HEK293 (cell line): ENCODE measurements around the gene MORC1.

Experiments used
- CTCF ChIA-PET: fragments of 350-600 bp; formaldehyde crosslinking; extraction: SDS; loops from one replicate; lab custom pipeline; 2021; ENCODE audit warnings: antibody characterized with exemption; lab: Yijun Ruan, JAX
- POLR2A ChIA-PET: fragments of 300-600 bp; formaldehyde crosslinking; extraction: SDS; loops from one replicate; lab custom pipeline; 2020; ENCODE audit warnings: antibody characterized with exemption, inconsistent platforms; lab: Yijun Ruan, JAX
- H3K27ac ChIP-seq: fragments of 200-500 bp; sonication (Bioruptor generic); 2 replicates; pipeline ENCODE4 v1.5.1; 2014; ENCODE audit warnings: low read depth, low read length, control low read depth, inconsistent platforms; ENCODE audit errors: extremely low read depth
- H3K36me3 ChIP-seq, 2 experiments: fragments of 200-500 bp in 1 of 2; sonication (Bioruptor generic) in 1 of 2; 1 replicate in 1 of 2; 2 replicates in 1 of 2; pipeline ENCODE4 v1.5.1; 2014 to 2017; ENCODE audit warnings: inconsistent platforms in 2 of 2, low read length in 2 of 2; ENCODE audit not compliant: control insufficient read depth in 2 of 2, insufficient read depth in 1 of 2
- H3K4me1 ChIP-seq: fragments of 200-500 bp; sonication (Bioruptor generic); 2 replicates; pipeline ENCODE4 v1.5.1; 2014; ENCODE audit warnings: mild to moderate bottlenecking, low read length, inconsistent platforms; ENCODE audit not compliant: control insufficient read depth, insufficient read depth
- H3K4me3 ChIP-seq: 2 replicates; pipeline ENCODE4 v1.5.1; 2011; ENCODE audit warnings: low read depth, mild to moderate bottlenecking, control low read depth, low read length, moderate library complexity
- H3K9me3 ChIP-seq: fragments of 200-500 bp; sonication (Bioruptor generic); 2 replicates; pipeline ENCODE4 v1.5.1; 2014; ENCODE audit warnings: low read depth, low read length, inconsistent platforms; ENCODE audit not compliant: control insufficient read depth, insufficient read depth
- BCL11B ChIP-seq: fragments of 450-650 bp; formaldehyde crosslinking; IDR thresholded peaks from 2 replicates; pipeline ENCODE4 v1.5.1; 2016; ENCODE audit warnings: low read depth, missing biosample characterization, missing genetic modification characterization
- GLIS1 ChIP-seq: fragments of 450-650 bp; formaldehyde crosslinking; IDR thresholded peaks from 2 replicates; pipeline ENCODE4 v1.5.1; 2016; ENCODE audit warnings: missing biosample characterization, missing genetic modification characterization
- MYNN ChIP-seq: fragments of 450-650 bp; formaldehyde crosslinking; IDR thresholded peaks from 2 replicates; pipeline ENCODE4 v1.5.1; 2016; ENCODE audit warnings: missing biosample characterization, missing genetic modification characterization, borderline replicate concordance
- MZF1 ChIP-seq: fragments of 450-650 bp; formaldehyde crosslinking; IDR thresholded peaks from 2 replicates; pipeline ENCODE4 v1.5.1; 2017; ENCODE audit warnings: missing biosample characterization, missing genetic modification characterization, borderline replicate concordance
- PRDM1 ChIP-seq: fragments of 450-650 bp; formaldehyde crosslinking; IDR thresholded peaks from 2 replicates; pipeline ENCODE4; 2016; ENCODE audit warnings: missing biosample characterization, missing genetic modification characterization
- REPIN1 ChIP-seq: fragments of 450-650 bp; formaldehyde crosslinking; IDR thresholded peaks from 2 replicates; pipeline ENCODE4 v1.5.1; 2017; ENCODE audit warnings: missing biosample characterization, missing genetic modification characterization, low read depth
- SP3 ChIP-seq: fragments of 450-650 bp; formaldehyde crosslinking; IDR thresholded peaks from 2 replicates; pipeline ENCODE4 v1.5.1; 2016; ENCODE audit warnings: missing biosample characterization, missing genetic modification characterization
- YY1 ChIP-seq: fragments of 450-650 bp; formaldehyde crosslinking; IDR thresholded peaks from 2 replicates; pipeline ENCODE4 v1.5.1; 2018; ENCODE audit warnings: missing biosample characterization, missing genetic modification characterization
- ZBTB21 ChIP-seq: fragments of 450-650 bp; formaldehyde crosslinking; IDR thresholded peaks from 2 replicates; pipeline ENCODE4 v1.5.1; 2017; ENCODE audit warnings: missing biosample characterization, missing genetic modification characterization
- ZFP3 ChIP-seq: fragments of 450-650 bp; formaldehyde crosslinking; IDR thresholded peaks from 2 replicates; pipeline ENCODE4 v1.5.1; 2016; ENCODE audit warnings: low read depth, missing biosample characterization, missing genetic modification characterization
- ZNF121 ChIP-seq: fragments of 450-650 bp; formaldehyde crosslinking; IDR thresholded peaks from 2 replicates; pipeline ENCODE4 v1.5.1; 2016; ENCODE audit warnings: missing biosample characterization, missing genetic modification characterization
- ZNF146 ChIP-seq: fragments of 450-650 bp; formaldehyde crosslinking; IDR thresholded peaks from 2 replicates; pipeline ENCODE4 v1.5.1; 2016; ENCODE audit warnings: missing biosample characterization, missing genetic modification characterization
- ZNF214 ChIP-seq: fragments of 450-650 bp; formaldehyde crosslinking; IDR thresholded peaks from 2 replicates; pipeline ENCODE4 v1.5.1; 2017; ENCODE audit warnings: missing biosample characterization, mild to moderate bottlenecking, missing genetic modification characterization, borderline replicate concordance
- ZNF366 ChIP-seq: fragments of 450-650 bp; formaldehyde crosslinking; conservative IDR thresholded peaks from 2 replicates; pipeline ENCODE4 v1.5.1; 2016; ENCODE audit warnings: missing biosample characterization, missing genetic modification characterization
- ZNF433 ChIP-seq: fragments of 450-650 bp; formaldehyde crosslinking; IDR thresholded peaks from 2 replicates; pipeline ENCODE4 v1.5.1; 2016; ENCODE audit warnings: missing biosample characterization, missing genetic modification characterization, low read depth
- ZNF549 ChIP-seq: fragments of 450-650 bp; IDR thresholded peaks from 2 replicates; pipeline ENCODE4 v1.5.1; 2018; ENCODE audit warnings: missing biosample characterization, missing genetic modification characterization, mild to moderate bottlenecking, inconsistent platforms, moderate library complexity
- ZNF596 ChIP-seq: fragments of 450-650 bp; IDR thresholded peaks from 2 replicates; pipeline ENCODE4 v1.5.0; 2018; ENCODE audit warnings: missing biosample characterization, mild to moderate bottlenecking, missing genetic modification characterization, moderate library complexity
- ZNF621 ChIP-seq: fragments of 450-650 bp; formaldehyde crosslinking; IDR thresholded peaks from 2 replicates; pipeline ENCODE4 v1.5.1; 2017; ENCODE audit warnings: missing biosample characterization, missing genetic modification characterization
- ZNF670 ChIP-seq: fragments of 450-650 bp; formaldehyde crosslinking; IDR thresholded peaks from 2 replicates; pipeline ENCODE4 v1.5.1; 2016; ENCODE audit warnings: missing biosample characterization, missing genetic modification characterization, low read depth
- ZNF843 ChIP-seq: fragments of 450-650 bp; formaldehyde crosslinking; IDR thresholded peaks from 2 replicates; pipeline ENCODE4 v1.5.1; 2016; ENCODE audit warnings: missing biosample characterization, missing genetic modification characterization
- TF ChIP-seq, protein P1 (sequence below): fragments of 450-650 bp; formaldehyde crosslinking; IDR thresholded peaks from 2 replicates; pipeline ENCODE4 v1.5.1; 2017; ENCODE audit warnings: missing biosample characterization, mild to moderate bottlenecking, missing genetic modification characterization, moderate library complexity
- TF ChIP-seq, protein P2 (sequence below): fragments of 450-650 bp; formaldehyde crosslinking; IDR thresholded peaks from 2 replicates; pipeline ENCODE4 v1.5.1; 2016; ENCODE audit warnings: missing biosample characterization, missing genetic modification characterization
- TF ChIP-seq, protein P3 (sequence below): IDR thresholded peaks from 2 replicates; pipeline ENCODE4 v1.6.1; 2011; ENCODE audit warnings: mild to moderate bottlenecking, low read depth, low read length, borderline replicate concordance
- TF ChIP-seq, protein P4 (sequence below): sonication (generic); formaldehyde crosslinking; IDR thresholded peaks from 2 replicates; pipeline ENCODE4 v1.8.1; 2022; ENCODE audit warnings: mild to moderate bottlenecking, moderate library complexity, missing genetic modification reagents

MORC1 gene

DNA sequence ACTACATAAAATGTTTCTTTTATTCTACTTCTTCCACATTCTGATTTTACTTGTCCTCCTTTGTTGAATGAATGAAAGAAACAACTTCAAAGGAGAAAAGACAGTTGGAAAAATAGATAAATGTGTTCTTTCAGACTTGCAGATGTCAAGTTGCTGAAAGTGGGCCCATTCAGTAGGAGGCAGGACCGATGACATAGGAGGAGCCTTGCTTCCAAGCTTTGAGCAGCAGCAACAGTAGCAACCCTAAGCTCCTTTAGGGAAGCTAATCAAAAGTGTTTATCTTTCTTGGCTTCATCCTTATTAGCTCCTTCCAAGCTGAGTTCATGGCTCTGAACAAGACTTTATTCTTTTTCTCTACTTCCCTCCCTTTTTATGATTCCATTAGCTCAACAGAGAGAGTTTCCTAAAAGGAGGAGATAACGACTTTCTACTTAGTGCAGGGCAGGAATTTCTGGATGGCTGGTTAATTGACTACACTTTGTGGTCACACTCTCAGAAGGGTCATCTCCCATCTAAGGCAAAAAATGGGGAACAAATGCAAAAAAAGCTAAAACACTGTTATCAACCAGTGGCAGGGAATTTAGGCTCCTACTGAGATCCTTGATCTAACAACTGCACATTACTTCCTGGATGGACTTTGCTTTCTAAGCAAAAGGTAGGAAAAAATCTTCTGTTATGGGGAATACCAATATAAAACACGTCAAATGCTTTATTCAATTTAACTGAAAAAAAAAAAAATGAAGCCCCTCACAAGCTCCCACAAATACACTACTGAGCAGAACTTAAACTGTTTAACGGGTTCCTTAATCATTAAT, 4.8 kb downstream of the MORC1 start (continued):
- TF ChIP-seq ZNF549 (tag by site-specific recombination) (no peak), ZNF596 (tag by site-specific recombination) (no peak), ZNF121 (tag by site-specific recombination) (no peak), MZF1 (no peak)

DNA sequence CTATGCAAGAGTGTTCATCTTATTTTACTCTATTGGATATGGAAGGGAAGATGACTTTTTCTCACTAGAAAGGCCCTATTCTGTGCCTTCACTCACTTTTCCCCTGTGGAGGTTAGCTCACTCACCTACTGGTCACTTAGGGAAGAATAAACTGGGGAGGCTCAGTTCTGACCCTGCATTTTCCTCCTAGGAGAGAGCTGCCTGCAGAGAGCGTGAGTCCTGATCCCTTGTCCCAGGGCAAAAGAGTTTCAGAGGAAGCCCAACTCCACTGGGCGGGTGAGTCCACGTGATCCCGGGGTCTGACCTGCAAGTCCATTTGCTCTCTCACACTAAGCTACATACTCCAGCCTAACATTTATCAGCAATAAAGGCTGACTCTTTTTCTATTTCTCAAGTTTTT, 8.4 kb downstream of the MORC1 start:
- CTCF ChIA-PET = no interaction called here
- Histone ChIP-seq H3K4me1 (no peaks in the 10 kb centered on the region), H3K36me3 (no peaks in the 10 kb centered on the region), H3K4me3 (no peak overlapping the region), H3K9me3 (no peaks in the 10 kb centered on the region), H3K27ac (no peak overlapping the region)
- POLR2A ChIA-PET = no interaction called here
- no peak for TF ChIP-seq GLIS1 (tag by site-specific recombination)
- TF ChIP-seq ZNF843 (tag by site-specific recombination) = no peak
- TF ChIP-seq, protein P1, sequence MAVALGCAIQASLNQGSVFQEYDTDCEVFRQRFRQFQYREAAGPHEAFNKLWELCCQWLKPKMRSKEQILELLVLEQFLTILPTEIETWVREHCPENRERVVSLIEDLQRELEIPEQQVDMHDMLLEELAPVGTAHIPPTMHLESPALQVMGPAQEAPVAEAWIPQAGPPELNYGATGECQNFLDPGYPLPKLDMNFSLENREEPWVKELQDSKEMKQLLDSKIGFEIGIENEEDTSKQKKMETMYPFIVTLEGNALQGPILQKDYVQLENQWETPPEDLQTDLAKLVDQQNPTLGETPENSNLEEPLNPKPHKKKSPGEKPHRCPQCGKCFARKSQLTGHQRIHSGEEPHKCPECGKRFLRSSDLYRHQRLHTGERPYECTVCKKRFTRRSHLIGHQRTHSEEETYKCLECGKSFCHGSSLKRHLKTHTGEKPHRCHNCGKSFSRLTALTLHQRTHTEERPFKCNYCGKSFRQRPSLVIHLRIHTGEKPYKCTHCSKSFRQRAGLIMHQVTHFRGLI (tag by site-specific recombination) = no peak
- TF ChIP-seq REPIN1 (tag by site-specific recombination) = no peak
- TF ChIP-seq ZNF146 (tag by site-specific recombination) = no peak
- no peak for TF ChIP-seq ZNF621
- no peak for TF ChIP-seq SP3 (tag by site-specific recombination)
- no peak for TF ChIP-seq PRDM1 (tag by site-specific recombination)
- TF ChIP-seq, protein P2, sequence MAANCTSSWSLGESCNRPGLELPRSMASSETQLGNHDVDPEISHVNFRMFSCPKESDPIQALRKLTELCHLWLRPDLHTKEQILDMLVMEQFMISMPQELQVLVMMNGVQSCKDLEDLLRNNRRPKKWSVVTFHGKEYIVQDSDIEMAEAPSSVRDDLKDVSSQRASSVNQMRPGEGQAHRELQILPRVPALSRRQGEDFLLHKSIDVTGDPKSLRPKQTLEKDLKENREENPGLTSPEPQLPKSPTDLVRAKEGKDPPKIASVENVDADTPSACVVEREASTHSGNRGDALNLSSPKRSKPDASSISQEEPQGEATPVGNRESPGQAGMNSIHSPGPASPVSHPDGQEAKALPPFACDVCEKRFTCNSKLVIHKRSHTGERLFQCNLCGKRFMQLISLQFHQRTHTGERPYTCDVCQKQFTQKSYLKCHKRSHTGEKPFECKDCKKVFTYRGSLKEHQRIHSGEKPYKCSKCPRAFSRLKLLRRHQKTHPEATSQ (tag by site-specific recombination) = no peak
- no peak for TF ChIP-seq ZBTB21
- TF ChIP-seq MYNN = no peak
- no peak for TF ChIP-seq YY1 (tag by site-specific recombination)
- TF ChIP-seq BCL11B (tag by site-specific recombination) = no peak
- no peak for TF ChIP-seq ZNF214 (tag by site-specific recombination)
- no peak for TF ChIP-seq ZNF433 (tag by site-specific recombination)
- no peak for TF ChIP-seq ZNF670
- TF ChIP-seq, protein P3, sequence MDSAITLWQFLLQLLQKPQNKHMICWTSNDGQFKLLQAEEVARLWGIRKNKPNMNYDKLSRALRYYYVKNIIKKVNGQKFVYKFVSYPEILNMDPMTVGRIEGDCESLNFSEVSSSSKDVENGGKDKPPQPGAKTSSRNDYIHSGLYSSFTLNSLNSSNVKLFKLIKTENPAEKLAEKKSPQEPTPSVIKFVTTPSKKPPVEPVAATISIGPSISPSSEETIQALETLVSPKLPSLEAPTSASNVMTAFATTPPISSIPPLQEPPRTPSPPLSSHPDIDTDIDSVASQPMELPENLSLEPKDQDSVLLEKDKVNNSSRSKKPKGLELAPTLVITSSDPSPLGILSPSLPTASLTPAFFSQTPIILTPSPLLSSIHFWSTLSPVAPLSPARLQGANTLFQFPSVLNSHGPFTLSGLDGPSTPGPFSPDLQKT = no peak
- TF ChIP-seq ZFP3 (tag by site-specific recombination) = no peak
- no peak for TF ChIP-seq ZNF366 (tag by site-specific recombination)
- TF ChIP-seq, protein P4, sequence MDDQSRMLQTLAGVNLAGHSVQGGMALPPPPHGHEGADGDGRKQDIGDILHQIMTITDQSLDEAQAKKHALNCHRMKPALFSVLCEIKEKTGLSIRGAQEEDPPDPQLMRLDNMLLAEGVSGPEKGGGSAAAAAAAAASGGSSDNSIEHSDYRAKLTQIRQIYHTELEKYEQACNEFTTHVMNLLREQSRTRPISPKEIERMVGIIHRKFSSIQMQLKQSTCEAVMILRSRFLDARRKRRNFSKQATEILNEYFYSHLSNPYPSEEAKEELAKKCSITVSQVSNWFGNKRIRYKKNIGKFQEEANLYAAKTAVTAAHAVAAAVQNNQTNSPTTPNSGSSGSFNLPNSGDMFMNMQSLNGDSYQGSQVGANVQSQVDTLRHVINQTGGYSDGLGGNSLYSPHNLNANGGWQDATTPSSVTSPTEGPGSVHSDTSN (CRISPR knock-in tag) = no peak
